ENCODE data around the gene GOLGA8K. TPM values are rescaled to one million over a fixed set of nuclear protein-coding genes. Genes with fewer than 3 reads are reported as not detected.
"Not testable (repeated sequence)": the region's sequence is repeated elsewhere in the genome, so short reads cannot be mapped to it uniquely, and the experiment has no call there.

GOLGA8K gene
- total RNA-seq, 2 donors from 2014 or later = 5.2 TPM; not detected in 1

GRCh38 chr15:32373707-32374106, 29.4 kb downstream of the GOLGA8K start:
- intact Hi-C loops (cut with DNase I); H3K27me3 ChIP-seq (replicated peaks; ENCODE audit: insufficient read depth); DNase-seq (ENCODE audit: low spot score); H3K27ac ChIP-seq; H3K4me3 ChIP-seq; H3K36me3 ChIP-seq; H3K9me3 ChIP-seq; H3K4me1 ChIP-seq (replicated peaks): not testable (repeated sequence)
- WGBS = no CpG with 5 or more reads among the region's 6 CpGs

- 100% methylated on average over 3 of the region's 5 CpGs for WGBS
- intact Hi-C loops (cut with DNase I); DNase-seq (ENCODE audit: low spot score); H3K27me3 ChIP-seq (replicated peaks; ENCODE audit: insufficient read depth); H3K9me3 ChIP-seq; H3K4me1 ChIP-seq (replicated peaks); H3K36me3 ChIP-seq; H3K4me3 ChIP-seq; H3K27ac ChIP-seq: not testable (repeated sequence)
Observed at GRCh38 chr15:32372075-32372474, 31.0 kb downstream of the GOLGA8K start.

- WGBS = no CpG with 5 or more reads among the region's 9 CpGs
- H3K27me3 ChIP-seq (replicated peaks; ENCODE audit: insufficient read depth); H3K27ac ChIP-seq; DNase-seq (ENCODE audit: low spot score); H3K36me3 ChIP-seq; H3K4me3 ChIP-seq; H3K4me1 ChIP-seq (replicated peaks); H3K9me3 ChIP-seq; intact Hi-C loops (cut with DNase I): not testable (repeated sequence)
Observed at GRCh38 chr15:32370526-32370925, 32.6 kb downstream of the GOLGA8K start.

GRCh38 chr15:32370064-32370463, 33.0 kb downstream of the GOLGA8K start:
- DNase-seq (ENCODE audit: low spot score); intact Hi-C loops (cut with DNase I); H3K27me3 ChIP-seq (replicated peaks; ENCODE audit: insufficient read depth); H3K27ac ChIP-seq; H3K36me3 ChIP-seq; H3K4me3 ChIP-seq; H3K9me3 ChIP-seq; H3K4me1 ChIP-seq (replicated peaks): not testable (repeated sequence)
- no CpG with 5 or more reads among the region's 2 CpGs for WGBS

- H3K4me1 ChIP-seq (replicated peaks); intact Hi-C loops (cut with DNase I); H3K27ac ChIP-seq; H3K36me3 ChIP-seq; H3K4me3 ChIP-seq; DNase-seq (ENCODE audit: low spot score); H3K9me3 ChIP-seq; H3K27me3 ChIP-seq (replicated peaks; ENCODE audit: insufficient read depth): not testable (repeated sequence)
- WGBS = no CpG with 5 or more reads among the region's 7 CpGs
Observed at GRCh38 chr15:32366492-32366891, 36.6 kb downstream of the GOLGA8K start.

- H3K4me1 ChIP-seq (replicated peaks); H3K27ac ChIP-seq; intact Hi-C loops (cut with DNase I); H3K36me3 ChIP-seq; H3K27me3 ChIP-seq (replicated peaks; ENCODE audit: insufficient read depth); DNase-seq (ENCODE audit: low spot score); H3K9me3 ChIP-seq; H3K4me3 ChIP-seq: not testable (repeated sequence)
- WGBS = no CpG with 5 or more reads among the region's 10 CpGs
Observed at GRCh38 chr15:32365955-32366354, 37.1 kb downstream of the GOLGA8K start.

- intact Hi-C loops (cut with DNase I); H3K4me3 ChIP-seq; H3K36me3 ChIP-seq; H3K4me1 ChIP-seq (replicated peaks); H3K27ac ChIP-seq; H3K27me3 ChIP-seq (replicated peaks; ENCODE audit: insufficient read depth); DNase-seq (ENCODE audit: low spot score); H3K9me3 ChIP-seq: not testable (repeated sequence)
- no CpG with 5 or more reads among the region's 16 CpGs for WGBS
Observed at GRCh38 chr15:32364944-32365343, 38.1 kb downstream of the GOLGA8K start.

- H3K4me3 ChIP-seq; intact Hi-C loops (cut with DNase I); DNase-seq (ENCODE audit: low spot score); H3K27me3 ChIP-seq (replicated peaks; ENCODE audit: insufficient read depth); H3K4me1 ChIP-seq (replicated peaks); H3K36me3 ChIP-seq; H3K9me3 ChIP-seq; H3K27ac ChIP-seq: not testable (repeated sequence)
- WGBS = no CpG with 5 or more reads among the region's 8 CpGs
Observed at GRCh38 chr15:32363449-32363848, 39.6 kb downstream of the GOLGA8K start.

- intact Hi-C loops (cut with DNase I); DNase-seq (ENCODE audit: low spot score); H3K4me3 ChIP-seq; H3K4me1 ChIP-seq (replicated peaks); H3K27ac ChIP-seq; H3K36me3 ChIP-seq; H3K27me3 ChIP-seq (replicated peaks; ENCODE audit: insufficient read depth); H3K9me3 ChIP-seq: not testable (repeated sequence)
- no CpG with 5 or more reads among the region's 4 CpGs for WGBS
Observed at GRCh38 chr15:32361662-32362061, 41.4 kb downstream of the GOLGA8K start.

GRCh38 chr15:32358462-32358861, 44.6 kb downstream of the GOLGA8K start:
- H3K9me3 ChIP-seq; H3K4me3 ChIP-seq; intact Hi-C loops (cut with DNase I); H3K4me1 ChIP-seq (replicated peaks); H3K36me3 ChIP-seq; H3K27me3 ChIP-seq (replicated peaks; ENCODE audit: insufficient read depth); DNase-seq (ENCODE audit: low spot score); H3K27ac ChIP-seq: not testable (repeated sequence)
- 25% methylated on average over 1 of the region's 1 CpG for whole genome bisulfite sequencing

GRCh38 chr15:32356909-32357308, 46.2 kb downstream of the GOLGA8K start:
- intact Hi-C loops (cut with DNase I); H3K9me3 ChIP-seq; H3K4me3 ChIP-seq; H3K27ac ChIP-seq; DNase-seq (ENCODE audit: low spot score); H3K27me3 ChIP-seq (replicated peaks; ENCODE audit: insufficient read depth); H3K4me1 ChIP-seq (replicated peaks); H3K36me3 ChIP-seq: not testable (repeated sequence)

GRCh38 chr15:32352748-32353147, 50.3 kb downstream of the GOLGA8K start:
- no CpG with 5 or more reads among the region's 7 CpGs for WGBS
- H3K4me3 ChIP-seq; H3K27me3 ChIP-seq (replicated peaks; ENCODE audit: insufficient read depth); H3K27ac ChIP-seq; H3K36me3 ChIP-seq; H3K9me3 ChIP-seq; intact Hi-C loops (cut with DNase I); H3K4me1 ChIP-seq (replicated peaks); DNase-seq (ENCODE audit: low spot score): not testable (repeated sequence)

GRCh38 chr15:32350563-32351220, 52.4 kb downstream of the GOLGA8K start:
- intact Hi-C loops (cut with DNase I); H3K4me3 ChIP-seq; H3K4me1 ChIP-seq (replicated peaks); DNase-seq (ENCODE audit: low spot score); H3K27ac ChIP-seq; H3K36me3 ChIP-seq; H3K27me3 ChIP-seq (replicated peaks; ENCODE audit: insufficient read depth); H3K9me3 ChIP-seq: not testable (repeated sequence)
- WGBS = 61% methylated on average over 2 of the region's 4 CpGs
